ENCODE data around the gene LRRC4C. TPM values are rescaled to one million over a fixed set of nuclear protein-coding genes. Genes with fewer than 3 reads are reported as not detected.

Gene LRRC4C
- total RNA-seq, 1 experiment from 2014 or later, result not detected

GRCh38 chr11:40226654-40227053 lies 1232.8 kb downstream of the LRRC4C start:
- no peaks in the 10 kb centered on the region for H3K27me3 Mint-ChIP-seq (ENCODE audit: insufficient read depth, unreplicated experiment)
- no peaks in the 10 kb centered on the region for H3K9me3 Mint-ChIP-seq (ENCODE audit: unreplicated experiment)
- TF ChIP-seq, protein P1, sequence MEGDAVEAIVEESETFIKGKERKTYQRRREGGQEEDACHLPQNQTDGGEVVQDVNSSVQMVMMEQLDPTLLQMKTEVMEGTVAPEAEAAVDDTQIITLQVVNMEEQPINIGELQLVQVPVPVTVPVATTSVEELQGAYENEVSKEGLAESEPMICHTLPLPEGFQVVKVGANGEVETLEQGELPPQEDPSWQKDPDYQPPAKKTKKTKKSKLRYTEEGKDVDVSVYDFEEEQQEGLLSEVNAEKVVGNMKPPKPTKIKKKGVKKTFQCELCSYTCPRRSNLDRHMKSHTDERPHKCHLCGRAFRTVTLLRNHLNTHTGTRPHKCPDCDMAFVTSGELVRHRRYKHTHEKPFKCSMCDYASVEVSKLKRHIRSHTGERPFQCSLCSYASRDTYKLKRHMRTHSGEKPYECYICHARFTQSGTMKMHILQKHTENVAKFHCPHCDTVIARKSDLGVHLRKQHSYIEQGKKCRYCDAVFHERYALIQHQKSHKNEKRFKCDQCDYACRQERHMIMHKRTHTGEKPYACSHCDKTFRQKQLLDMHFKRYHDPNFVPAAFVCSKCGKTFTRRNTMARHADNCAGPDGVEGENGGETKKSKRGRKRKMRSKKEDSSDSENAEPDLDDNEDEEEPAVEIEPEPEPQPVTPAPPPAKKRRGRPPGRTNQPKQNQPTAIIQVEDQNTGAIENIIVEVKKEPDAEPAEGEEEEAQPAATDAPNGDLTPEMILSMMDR (IDR thresholded peaks at IDR 0.05; ENCODE audit: unreplicated experiment), result no peak
- intact Hi-C loops (cut with micrococcal nuclease), result no loop called here
- no peaks in the 10 kb centered on the region for H3K36me3 Mint-ChIP-seq (ENCODE audit: insufficient read depth, unreplicated experiment)
- CTCF ChIA-PET, result interaction anchor here (0.5 to 1.0 kb wide), 2 partner anchors 10 to 99 kb away, joined by 3 to 4 read pairs; no protein-coding TSS in a partner anchor
- BruUV-seq (replicated peaks), result no TSS peak
- DNase-seq (ENCODE audit: unreplicated experiment), result no peak
- POLR2A ChIA-PET, result interaction anchor here (0.6 kb wide), 1 partner anchor 1295 kb away, joined by 3 read pairs; no protein-coding TSS in a partner anchor
- H3K27ac Mint-ChIP-seq (ENCODE audit: low read depth, unreplicated experiment), result no peak overlapping the region
- no peak overlapping the region for H3K4me3 Mint-ChIP-seq (ENCODE audit: unreplicated experiment)
- no peaks in the 10 kb centered on the region for H3K4me1 Mint-ChIP-seq (ENCODE audit: insufficient read depth, unreplicated experiment)

DNA sequence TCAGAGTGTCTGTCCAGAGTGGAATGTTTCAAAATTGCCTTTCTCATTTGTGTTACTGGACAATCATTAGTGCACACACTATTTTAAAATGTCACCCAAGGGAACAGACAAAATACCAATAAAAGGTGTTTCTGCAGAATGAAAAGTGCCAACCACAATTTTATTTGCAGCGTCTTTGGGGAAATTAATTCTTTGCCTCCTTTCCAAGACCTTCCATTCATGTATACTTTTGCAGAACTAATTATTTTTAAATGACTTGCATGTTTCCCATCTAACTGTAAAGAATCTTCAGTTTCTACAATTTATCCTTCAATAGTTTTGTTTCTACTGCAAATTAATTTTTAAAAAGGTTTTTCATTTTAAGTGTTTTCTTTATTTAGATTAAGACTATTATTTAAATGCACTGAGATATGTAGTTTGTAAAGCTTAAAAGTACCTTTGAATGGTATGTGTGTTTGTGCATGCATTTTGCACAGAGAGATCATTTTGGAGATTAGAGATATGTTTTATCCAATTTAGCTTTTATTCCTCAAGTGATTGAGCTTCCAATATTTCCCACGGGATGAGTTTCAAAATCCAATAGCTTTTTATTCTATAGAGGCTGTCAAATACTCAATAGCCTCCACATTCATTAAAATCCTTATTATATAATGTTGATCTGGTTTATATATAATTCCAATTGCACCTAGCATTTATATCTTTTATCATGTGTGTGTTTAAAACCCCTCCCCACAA lies 1235.7 kb downstream of the LRRC4C start:
- no peak overlapping the region for H3K27ac Mint-ChIP-seq (ENCODE audit: low read depth, unreplicated experiment)
- CTCF ChIA-PET, result no interaction called here
- intact Hi-C loops (cut with micrococcal nuclease), result no loop called here
- POLR2A ChIA-PET, result no interaction called here
- H3K9me3 Mint-ChIP-seq (ENCODE audit: unreplicated experiment), result no peaks in the 10 kb centered on the region
- no TSS peak for BruUV-seq (replicated peaks)
- H3K27me3 Mint-ChIP-seq (ENCODE audit: insufficient read depth, unreplicated experiment), result no peaks in the 10 kb centered on the region
- no peak overlapping the region for H3K4me3 Mint-ChIP-seq (ENCODE audit: unreplicated experiment)
- no peaks in the 10 kb centered on the region for H3K36me3 Mint-ChIP-seq (ENCODE audit: insufficient read depth, unreplicated experiment)
- peaks cover 6% of the 10 kb centered on the region for H3K4me1 Mint-ChIP-seq (ENCODE audit: insufficient read depth, unreplicated experiment)
- TF ChIP-seq, protein P1 (IDR thresholded peaks at IDR 0.05; ENCODE audit: unreplicated experiment), result no peak
- no peak for DNase-seq (ENCODE audit: unreplicated experiment)

- H3K9me3 Mint-ChIP-seq (ENCODE audit: unreplicated experiment), result peaks cover 10% of the 10 kb centered on the region
- BruUV-seq (replicated peaks), result no TSS peak
- POLR2A ChIA-PET, result no interaction called here
- intact Hi-C loops (cut with micrococcal nuclease), result no loop called here
- H3K27me3 Mint-ChIP-seq (ENCODE audit: insufficient read depth, unreplicated experiment), result no peaks in the 10 kb centered on the region
- no peaks in the 10 kb centered on the region for H3K36me3 Mint-ChIP-seq (ENCODE audit: insufficient read depth, unreplicated experiment)
- DNase-seq (ENCODE audit: unreplicated experiment), result no peak
- peaks cover 10% of the 10 kb centered on the region for H3K4me1 Mint-ChIP-seq (ENCODE audit: insufficient read depth, unreplicated experiment)
- TF ChIP-seq, protein P1 (IDR thresholded peaks at IDR 0.05; ENCODE audit: unreplicated experiment), result no peak
- H3K4me3 Mint-ChIP-seq (ENCODE audit: unreplicated experiment), result no peak overlapping the region
- CTCF ChIA-PET, result no interaction called here
- no peak overlapping the region for H3K27ac Mint-ChIP-seq (ENCODE audit: low read depth, unreplicated experiment)
These were observed 1240.1 kb downstream of the LRRC4C start for GRCh38 chr11:40219401-40219800.

GRCh38 chr11:40215556-40215955 lies 1243.9 kb downstream of the LRRC4C start:
- TF ChIP-seq, protein P1 (IDR thresholded peaks at IDR 0.05; ENCODE audit: unreplicated experiment), result no peak
- no TSS peak for BruUV-seq (replicated peaks)
- CTCF ChIA-PET, result interaction anchor here (0.6 to 1.4 kb wide), 3 partner anchors 79 to 1250 kb away, joined by 3 read pairs; no protein-coding TSS in a partner anchor
- H3K4me3 Mint-ChIP-seq (ENCODE audit: unreplicated experiment), result no peak overlapping the region
- H3K27ac Mint-ChIP-seq (ENCODE audit: low read depth, unreplicated experiment), result no peak overlapping the region
- peaks cover 10% of the 10 kb centered on the region for H3K9me3 Mint-ChIP-seq (ENCODE audit: unreplicated experiment)
- intact Hi-C loops (cut with micrococcal nuclease), result no loop called here
- H3K4me1 Mint-ChIP-seq (ENCODE audit: insufficient read depth, unreplicated experiment), result peaks cover 10% of the 10 kb centered on the region
- POLR2A ChIA-PET, result no interaction called here
- no peaks in the 10 kb centered on the region for H3K36me3 Mint-ChIP-seq (ENCODE audit: insufficient read depth, unreplicated experiment)
- DNase-seq (ENCODE audit: unreplicated experiment), result no peak
- no peaks in the 10 kb centered on the region for H3K27me3 Mint-ChIP-seq (ENCODE audit: insufficient read depth, unreplicated experiment)

All from MCF 10A (cell line).